GM18858 (cell line): ENCODE data around the gene MUC5B.

ENCODE experiments used
- ATAC-seq: cut with Tn5 transposase; IDR thresholded peaks from one replicate; pipeline ENCODE4 v1.9.1; 2021; ENCODE audit not compliant: unreplicated experiment

MUC5B gene

GRCh38 chr11:1307163-1307870 is 84.5 kb downstream of the MUC5B start:
- ATAC-seq = no peak

GRCh38 chr11:1307998-1308742 is 85.3 kb downstream of the MUC5B start:
- ATAC-seq = no peak

DNA sequence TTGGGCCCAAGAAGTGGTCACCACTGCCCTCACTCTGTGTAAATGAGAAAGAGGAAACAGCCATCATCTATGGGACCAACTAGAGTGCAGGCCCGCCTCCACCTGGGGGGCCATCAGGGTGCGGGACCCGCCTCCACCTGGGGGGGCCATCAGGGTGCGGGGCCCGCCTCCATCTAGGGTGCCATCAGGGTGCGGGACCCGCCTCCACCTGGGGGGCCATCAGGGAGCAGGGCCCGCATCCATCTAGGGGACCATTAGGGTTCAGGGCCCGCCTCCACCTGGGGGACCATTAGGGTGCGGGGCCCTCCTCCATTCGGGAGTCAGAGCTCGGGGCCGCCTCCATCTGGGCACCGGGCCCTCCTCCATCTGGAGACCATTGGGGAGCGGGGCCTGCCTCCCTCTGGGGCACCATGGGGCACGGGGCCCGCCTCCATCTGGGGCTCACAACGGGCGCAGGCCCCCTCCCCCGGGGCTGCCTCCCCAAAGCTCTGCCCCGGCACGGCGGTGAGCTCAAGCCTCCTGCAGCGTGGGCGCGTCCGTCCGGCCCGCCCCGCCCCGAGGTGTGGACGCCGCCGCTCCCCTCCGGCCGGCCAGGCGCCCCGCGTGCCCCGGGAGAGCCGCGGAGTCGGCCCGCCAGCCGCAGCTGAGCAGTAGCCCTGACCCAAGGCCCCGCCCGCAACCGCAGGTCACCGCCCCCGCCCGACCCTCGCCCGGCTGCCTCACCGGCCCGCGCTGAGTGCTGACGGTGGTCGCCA is 86.1 kb downstream of the MUC5B start:
- ATAC-seq = peak; percentile 22

DNA sequence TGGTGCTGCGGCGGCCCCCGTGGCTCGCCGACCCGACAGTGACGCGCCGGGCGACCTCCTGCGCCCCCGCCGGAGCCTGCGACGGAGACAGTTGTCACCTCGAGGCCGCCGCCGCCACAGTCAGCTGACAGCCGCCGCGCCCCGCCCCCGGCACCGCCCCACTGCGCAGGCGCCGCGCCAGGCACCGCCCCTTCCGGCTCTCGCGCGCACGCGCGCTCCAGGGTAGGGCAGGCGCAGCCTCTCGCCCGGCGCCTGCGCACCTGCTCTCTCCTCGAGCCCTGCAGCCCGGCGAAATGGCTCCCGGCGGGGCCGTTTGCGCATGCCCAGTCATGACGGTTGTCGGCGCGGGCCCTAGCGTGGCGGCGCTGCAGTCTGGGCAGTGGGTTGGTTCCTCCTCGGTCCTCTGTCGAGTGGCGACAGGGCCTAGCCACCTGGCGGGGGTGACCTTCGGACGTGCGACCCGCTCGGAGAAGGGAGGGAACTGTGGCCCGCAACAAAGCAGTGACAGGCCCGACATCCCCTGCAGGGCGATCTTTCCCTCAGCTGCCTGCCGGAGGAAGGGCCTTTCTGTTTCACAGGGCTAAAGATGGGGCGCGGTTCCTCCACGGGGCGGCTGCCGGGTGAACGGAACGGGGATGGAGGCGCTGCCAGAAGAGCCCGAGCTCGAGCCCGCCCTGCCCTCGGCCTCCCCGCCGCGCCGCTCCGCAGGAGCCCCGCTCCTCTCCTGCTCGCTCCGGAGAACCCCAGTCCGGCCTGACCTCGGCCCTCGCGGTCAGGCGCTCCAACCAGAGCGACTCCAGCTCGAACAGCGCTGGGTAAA is 86.8 kb downstream of the MUC5B start, which contains the start of gene TOLLIP:
TOLLIP (minus strand) TSS at position 135 of the 820 bp plus-strand sequence; CDS start at position 1, 134 bp downstream.
- ATAC-seq = peak; percentile 70

- no peak for ATAC-seq
Observed at GRCh38 chr11:1310318-1310687, 87.4 kb downstream of the MUC5B start.

GRCh38 chr11:1310772-1311468 is 88.1 kb downstream of the MUC5B start:
- ATAC-seq = no peak
